DOHH2 (cell line): ENCODE measurements around the gene CALML6.

Experiments used
- CTCF ChIP-seq: fragments of 200-600 bp; sonication (generic); IDR thresholded peaks from one replicate; pipeline ENCODE4 v1.5.1; 2014; ENCODE audit warnings: antibody characterized with exemption, mild to moderate bottlenecking, low read depth, low read length; ENCODE audit not compliant: poor library complexity, severe bottlenecking
- EZH2phosphoT487 ChIP-seq: fragments of 200-600 bp; sonication (generic); IDR thresholded peaks from 2 replicates; pipeline ENCODE4 v1.6.1; 2017; ENCODE audit warnings: borderline replicate concordance, mild to moderate bottlenecking, antibody characterized with exemption, low read length, moderate library complexity, mixed read lengths

GRCh38 chr1:1938276-1938573 is 23.2 kb downstream of the CALML6 start:
- TF ChIP-seq CTCF: no peak
- no peak for TF ChIP-seq EZH2phosphoT487
